ENCODE measurements around the gene PLOD3. TPM values are rescaled to one million over a fixed set of nuclear protein-coding genes. Genes with fewer than 3 reads are reported as not detected.
"Not testable (repeated sequence)": the region's sequence is repeated elsewhere in the genome, so short reads cannot be mapped to it uniquely, and the experiment has no call there.

Gene PLOD3
- total RNA-seq, 1 donor from 2014 or later: 160 TPM

DNA sequence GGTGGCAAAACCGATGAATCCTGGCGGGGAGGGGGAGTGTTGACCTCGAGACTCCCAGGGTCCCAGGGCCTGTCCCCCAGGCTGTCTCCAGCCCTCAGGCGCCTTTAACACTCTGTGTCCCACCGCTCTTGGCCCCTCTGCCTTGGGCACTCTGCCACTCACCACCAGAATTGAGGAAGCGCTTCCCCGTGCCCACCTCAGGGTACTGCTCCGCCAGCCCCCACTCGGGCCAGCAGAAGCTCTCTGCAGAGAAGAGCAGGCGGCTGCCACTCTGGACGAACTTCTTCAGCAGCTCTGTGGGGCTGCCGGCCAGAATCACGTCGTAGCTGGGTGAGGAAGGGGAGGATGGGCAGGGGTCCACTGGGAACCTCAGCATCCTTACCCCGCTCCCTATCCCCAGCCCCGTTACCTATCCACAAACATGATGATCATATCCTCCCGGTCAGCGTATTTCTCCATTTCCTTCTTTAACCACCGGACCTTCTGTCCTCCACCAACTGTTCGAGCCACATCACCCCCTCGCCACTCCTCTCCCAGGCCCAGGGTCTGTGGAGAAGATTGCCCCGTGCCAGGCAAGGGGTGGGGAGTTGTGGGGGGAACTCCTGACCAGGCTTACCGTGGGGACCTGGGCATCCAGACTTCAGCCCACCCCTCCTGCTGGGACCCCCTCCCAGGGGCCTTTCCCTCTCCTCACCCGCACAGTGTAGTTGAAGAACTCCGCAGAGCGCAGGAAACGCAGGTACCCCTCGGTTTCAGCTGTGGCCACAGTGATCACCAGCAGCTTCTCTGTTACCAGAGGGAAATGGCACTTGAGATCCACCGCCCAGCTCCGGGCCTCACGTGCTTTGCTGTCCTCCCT lies 1.2 kb downstream of the PLOD3 start:
- DNase-seq (ENCODE audit: extremely low read depth, low read depth, low spot score): no peak

DNA sequence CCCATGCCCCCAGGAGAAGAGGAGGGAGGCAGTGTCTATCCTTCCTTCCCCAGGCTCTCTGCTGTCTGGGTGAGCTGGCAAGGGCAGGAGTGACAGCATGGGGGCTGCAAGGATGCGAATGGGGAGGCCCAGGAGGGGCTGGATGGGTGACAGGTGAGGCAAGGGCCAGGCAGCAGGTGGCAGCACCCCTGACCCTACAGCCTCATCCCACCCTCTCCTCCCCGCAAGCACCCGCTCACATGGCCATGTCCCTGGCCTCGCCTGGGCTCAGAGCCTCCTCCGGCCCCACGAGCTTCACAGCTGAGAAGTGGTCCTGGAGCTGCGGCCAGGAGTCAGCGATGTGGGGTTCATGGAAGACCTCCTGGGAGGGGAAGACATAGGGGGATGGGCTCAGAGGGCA lies 5.4 kb downstream of the PLOD3 start:
- DNase-seq (ENCODE audit: extremely low read depth, low read depth, low spot score): no peak

DNA sequence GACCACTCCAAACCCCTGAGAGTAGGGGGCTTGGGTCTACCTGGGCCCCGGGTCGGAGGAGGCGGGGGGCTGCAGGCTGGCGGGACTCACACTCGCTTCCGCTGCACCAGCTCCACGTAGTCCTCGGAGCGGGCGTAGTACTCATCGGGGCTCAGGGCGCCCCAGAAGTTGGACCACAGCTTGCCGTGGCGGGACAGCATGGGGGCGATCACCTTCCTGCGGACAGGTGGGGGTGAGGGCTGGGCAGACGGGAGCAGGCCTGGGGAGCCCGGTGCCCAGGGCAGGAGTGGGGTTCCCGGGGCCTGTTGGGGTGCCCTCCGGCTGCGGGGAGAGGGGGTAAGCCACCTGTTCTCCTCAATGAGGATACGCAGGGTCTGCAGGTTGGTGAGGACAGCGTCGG lies 5.9 kb downstream of the PLOD3 start:
- DNase-seq (ENCODE audit: extremely low read depth, low read depth, low spot score): no peak

DNA sequence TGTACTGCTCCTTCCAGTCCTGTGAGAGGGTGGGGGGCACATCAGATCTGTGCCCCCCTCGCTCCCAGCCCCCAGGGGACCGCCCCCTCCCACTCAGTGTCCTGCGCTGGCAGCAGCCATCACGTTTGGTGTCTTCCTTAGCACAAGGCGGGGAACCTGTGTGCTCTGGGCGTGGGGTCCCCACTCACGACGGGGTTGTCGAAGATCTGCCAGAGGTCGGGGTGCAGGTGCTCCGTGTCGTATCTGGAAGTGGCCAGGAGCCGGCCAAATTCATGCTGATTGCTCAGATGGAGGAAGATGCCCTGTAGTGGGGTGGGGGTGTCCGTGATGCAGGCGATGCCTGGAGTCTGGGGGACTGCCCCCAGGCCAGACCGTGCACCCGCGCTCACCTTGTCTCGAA lies 7.2 kb downstream of the PLOD3 start:
- no peak for DNase-seq (ENCODE audit: extremely low read depth, low read depth, low spot score)

DNA sequence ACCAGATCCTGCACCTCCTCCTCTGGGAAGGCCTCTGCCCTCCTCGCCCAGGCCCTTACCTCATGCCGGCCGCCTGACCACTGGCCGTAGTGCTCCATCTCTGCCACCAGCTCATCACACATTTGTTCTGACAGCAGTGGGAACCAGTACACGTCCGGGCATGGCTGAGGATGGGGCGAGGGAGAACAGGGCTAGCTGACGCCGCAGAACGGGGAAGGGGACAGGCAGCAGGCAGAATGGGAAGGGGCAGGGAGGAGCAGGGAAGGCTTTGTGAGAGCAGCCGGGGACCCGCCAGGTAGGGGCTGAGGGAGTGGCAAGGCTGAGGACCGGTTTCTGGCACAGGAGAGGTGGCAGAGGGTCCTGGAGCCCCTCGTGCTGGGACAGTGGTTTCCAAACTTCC lies 8.6 kb downstream of the PLOD3 start:
- no peak for DNase-seq (ENCODE audit: extremely low read depth, low read depth, low spot score)

DNA sequence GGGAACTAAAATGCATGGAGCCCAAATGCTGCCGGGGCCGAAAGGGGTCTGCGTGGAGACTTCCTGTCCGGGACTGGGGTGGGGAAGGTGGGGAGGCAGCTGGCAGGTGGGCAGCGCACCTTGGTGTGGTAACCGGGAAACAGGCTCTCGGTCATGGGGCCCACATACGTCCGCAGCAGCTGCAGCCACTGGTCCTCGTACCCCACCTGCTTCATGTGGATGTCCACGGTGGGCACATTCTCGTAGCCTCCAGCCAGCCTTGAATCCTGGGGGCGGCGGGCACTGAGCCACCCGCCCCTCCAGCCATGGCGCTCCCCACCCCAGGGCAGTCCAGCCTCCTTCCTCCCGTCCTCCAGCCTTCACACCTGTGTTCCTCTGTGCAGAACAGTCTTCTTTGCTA lies 9.9 kb downstream of the PLOD3 start:
- no peak for DNase-seq (ENCODE audit: extremely low read depth, low read depth, low spot score)

DNA sequence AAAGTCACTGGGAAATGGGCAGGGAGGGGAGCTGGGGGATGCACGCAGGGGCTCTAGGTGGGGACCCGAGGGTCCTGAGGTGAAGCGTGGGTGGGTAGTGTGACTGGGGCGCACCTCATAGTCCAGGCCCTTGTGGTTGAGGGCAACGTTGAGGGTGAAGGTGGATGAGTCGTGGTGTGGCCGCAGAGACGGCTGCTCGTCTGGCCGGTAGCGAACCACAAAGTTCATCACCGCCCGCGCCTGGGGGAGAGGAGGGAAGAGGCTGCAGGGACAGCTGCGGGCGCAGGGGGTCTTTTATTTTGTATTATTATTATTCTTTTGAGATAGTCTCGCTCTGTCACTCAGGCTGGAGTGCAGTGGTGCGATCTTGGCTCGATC lies 10.7 kb downstream of the PLOD3 start:
- no peak for DNase-seq (ENCODE audit: extremely low read depth, low read depth, low spot score)

DNA sequence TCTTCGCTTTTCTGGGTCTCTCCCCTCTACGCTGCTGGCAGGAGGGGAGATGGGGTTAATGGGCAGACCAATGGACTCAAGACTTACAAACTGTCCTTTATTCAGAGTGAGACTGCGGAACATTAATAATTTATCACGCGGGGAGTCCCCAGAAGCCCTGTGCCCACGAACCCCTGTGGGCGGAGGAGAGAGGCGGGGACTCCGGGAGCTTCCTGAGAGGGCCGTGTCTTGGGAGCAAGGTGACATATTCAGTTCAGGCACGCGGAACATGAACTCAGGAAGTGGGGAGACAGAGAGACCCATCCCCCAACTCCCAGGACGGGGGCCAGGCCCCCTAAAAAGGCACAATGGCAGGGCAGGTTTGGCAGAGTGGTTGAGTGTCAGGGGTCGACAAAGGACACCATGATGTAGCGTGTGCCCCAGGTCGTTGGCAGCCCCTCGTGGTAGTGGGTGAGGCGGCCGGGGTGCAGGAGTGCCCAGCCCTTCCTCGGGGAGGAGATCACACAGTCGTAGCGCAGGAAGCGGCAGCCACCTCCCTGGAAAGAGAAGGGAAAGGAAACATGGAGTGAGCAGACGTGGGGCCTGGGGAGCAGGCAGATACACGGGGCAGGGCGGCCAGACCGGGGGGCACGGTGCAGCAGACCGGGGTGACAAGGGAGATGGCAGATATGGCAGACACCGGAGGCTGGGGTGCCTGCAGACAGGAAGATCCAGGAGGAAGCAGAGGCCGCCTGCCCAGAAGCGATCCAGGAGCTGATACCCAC lies 11.3 kb downstream of the PLOD3 start:
- no peak for DNase-seq (ENCODE audit: extremely low read depth, low read depth, low spot score)

DNA sequence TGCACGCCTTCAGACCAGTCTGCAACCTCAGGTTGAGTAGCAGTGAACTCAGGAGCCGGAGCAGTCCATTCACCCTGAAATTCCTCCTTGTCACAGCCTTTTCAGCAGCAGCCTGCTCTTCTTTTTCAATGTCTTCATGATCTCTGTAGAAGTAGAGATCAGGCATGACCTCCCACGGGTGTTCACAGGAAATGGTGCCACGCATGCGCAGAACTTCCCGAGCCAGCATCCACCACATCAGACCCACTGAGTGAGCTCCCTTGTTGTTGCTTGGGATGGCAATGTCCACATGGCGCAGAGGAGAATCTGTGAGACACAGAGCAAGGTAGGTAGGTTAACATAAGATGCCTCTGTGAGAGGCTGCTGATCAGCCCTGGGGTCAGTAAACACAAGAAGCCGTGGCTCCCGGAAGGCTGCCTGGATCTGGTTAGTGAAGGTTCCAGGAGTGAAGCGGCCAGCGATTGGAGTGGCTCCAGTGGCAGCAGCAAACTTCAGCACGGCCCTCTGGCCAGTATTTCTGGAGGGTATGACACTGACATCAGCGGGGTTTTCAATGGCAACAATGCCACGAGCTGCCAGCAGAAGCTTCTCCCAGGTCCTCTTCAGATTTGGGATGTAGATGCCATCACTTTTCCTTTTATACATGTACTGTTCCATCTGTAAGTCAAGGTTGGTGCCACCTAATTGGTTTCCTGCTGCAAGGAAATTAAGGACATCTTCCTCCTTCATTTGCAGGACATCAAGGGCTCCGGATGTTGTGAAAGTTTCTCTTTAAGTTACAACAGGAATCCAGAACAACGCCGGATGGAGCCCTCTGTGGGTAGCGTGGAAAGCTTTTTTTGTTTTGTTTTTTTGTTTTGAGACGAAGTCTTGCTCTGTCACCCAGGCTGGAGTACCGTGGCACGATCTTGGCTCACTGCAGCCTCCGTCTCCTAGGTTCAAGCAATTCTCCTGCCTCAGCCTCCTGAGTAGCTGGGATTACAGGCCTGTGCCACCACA lies 13.3 kb downstream of the PLOD3 start:
- DNase-seq (ENCODE audit: extremely low read depth, low read depth, low spot score): not testable (repeated sequence)

DNA sequence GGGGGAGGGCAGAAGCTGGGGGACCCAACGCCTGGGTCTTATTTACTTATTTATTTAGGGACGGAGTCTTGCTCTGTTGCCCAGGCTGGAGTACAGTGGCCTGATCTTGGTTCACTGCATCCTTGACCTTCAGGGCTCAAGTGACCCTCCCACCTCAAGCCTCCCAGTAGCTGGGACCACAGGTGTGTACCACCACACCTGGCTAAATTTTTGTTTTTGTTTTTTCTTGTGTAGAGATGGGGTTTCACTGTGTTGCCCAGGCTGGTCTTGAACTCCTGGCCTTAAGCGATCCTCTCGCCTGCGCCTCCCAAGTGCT lies 14.8 kb downstream of the PLOD3 start:
- no peak for DNase-seq (ENCODE audit: extremely low read depth, low read depth, low spot score)

DNA sequence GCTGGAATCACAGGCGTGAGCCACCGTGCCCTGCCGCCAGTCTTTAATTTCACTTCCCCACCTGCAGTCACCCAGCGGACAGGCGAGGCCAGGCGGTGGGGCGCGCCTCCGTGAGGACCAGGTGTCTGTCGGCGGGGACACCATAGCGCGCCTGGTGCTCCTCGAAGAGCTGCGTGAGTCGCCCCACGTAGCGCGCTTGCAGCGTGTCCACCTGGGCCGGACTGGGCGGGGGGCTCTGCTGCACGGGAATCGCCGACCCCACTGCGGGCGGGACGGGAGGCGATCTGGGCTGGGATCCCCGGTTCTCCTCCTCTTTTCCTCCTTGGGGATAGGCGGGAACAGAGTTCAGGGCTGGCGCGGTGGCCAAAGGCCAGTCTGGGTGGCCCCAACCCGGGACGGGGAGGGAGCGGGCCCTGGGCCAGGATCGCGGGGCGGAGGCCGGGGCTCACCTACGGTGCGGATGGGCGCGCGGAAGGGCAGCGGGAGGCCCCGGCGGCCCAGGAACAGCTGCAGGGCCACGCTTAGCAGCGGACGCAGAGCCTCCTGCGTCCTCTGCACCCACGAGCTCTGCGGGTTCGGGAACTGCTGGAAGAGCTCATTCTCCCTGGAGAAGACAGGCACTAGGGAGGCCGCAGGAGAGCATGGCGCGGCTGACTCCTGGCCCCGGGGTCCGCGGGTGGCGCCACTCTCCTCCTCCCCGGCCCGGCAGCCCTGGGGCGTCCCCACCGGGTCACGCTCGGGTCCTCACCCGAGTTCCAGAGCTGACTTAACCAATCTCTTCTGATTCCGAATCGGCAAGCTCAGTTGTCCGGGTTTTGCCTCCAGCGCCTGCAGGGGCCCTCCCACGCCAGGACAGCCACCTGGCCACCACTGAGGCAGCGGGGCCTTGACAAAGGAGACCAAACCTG lies 15.4 kb downstream of the PLOD3 start:
- no peak for DNase-seq (ENCODE audit: extremely low read depth, low read depth, low spot score)

DNA sequence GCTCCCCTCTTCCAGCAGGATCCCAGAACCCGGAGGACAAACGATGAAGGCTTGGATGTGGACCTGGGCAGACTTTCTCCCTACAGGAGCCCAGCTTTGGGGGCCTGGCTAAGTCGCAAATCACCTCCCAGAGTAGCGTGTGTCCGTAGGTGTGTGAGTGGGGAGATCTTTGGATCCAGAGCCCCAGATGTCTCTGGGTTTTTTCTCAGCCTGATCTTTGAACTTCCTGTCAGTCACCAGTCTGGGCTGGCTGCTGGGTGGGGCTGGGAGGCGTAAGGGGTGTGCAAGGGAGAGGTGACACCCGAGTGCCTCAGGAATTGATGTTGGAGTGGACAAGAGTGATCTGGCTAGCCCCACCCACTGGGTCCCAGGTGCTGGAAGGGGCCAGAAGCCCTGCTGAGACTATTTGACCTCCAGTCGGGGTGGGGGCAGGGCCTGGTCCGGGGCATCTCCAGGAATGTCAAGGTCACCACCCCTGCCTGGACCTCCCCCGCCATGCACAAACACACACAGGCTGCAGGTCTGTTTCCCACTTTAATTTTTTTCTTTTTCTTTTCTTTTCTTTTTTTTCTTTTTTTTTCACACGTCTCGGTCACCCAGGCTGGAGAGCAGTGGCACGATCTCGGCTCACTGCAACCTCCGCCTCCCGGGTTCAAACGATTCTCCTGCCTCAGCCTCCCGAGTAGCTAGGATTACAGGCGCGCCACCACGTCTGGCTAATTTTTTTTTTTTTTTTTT lies 16.4 kb downstream of the PLOD3 start, which contains the start of gene MOGAT3:
Gene MOGAT3 (minus strand): TSS at position 175 of the 738 bp plus-strand sequence. CDS start 182 bp downstream, outside the sequence.
- DNase-seq (ENCODE audit: extremely low read depth, low read depth, low spot score): no peak

DNA sequence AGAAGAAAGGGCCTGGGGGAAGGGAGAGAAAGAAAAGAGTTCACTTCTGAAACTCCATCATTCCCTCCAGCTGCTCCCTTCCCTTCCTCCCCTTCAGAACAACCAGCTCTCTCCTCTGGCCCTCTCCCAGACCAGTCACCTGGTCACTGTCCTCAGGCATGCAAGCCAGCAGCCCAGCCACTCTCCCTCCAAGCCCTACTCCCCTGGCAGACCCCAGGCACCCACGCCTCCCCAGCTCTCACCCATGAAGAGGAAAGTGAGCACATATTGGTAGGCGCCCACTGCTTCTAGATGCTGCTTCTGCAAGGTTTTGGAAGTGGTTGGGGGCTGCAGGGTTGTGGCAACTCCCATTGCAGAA lies 16.9 kb downstream of the PLOD3 start:
- no peak for DNase-seq (ENCODE audit: extremely low read depth, low read depth, low spot score)

DNA sequence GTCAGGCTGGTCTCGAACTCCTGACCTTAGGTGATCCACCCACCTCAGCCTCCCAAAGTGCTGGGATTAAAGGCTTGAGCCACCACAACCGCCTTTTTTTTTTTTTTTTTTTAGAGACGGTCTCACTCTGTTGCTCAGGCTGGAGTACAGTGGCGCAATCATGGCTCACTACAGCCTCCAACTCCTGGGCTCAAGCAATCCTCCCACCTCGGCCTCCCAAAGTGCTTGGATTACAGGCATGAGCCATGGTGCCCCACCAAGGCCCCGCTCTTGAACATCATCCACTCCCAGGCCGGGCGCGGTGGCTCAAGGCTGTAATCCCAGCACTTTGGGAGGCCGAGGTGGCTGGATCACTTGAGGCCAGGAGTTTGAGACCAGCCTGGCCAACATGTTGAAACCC lies 17.9 kb downstream of the PLOD3 start:
- not testable (repeated sequence) for DNase-seq (ENCODE audit: extremely low read depth, low read depth, low spot score)

DNA sequence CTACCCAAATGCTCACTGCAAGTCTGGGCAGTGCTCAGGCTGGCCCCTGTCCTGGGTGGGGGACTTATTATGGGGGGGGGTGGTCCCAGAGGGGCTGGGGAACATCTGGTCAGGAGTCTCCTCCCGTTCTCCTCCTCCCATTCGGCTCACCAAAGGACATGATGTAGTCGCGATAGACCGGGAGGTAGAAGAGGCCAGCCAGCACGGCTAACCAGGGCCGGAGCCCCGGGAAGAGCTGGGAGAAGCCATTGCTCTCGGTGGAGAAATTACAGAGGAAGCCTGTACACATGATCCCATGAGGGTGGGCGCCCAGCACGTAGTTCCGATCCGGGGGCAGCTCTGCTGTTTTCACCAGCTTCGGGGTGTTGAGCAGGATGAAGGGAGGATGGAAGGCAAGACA lies 18.9 kb downstream of the PLOD3 start:
- DNase-seq (ENCODE audit: extremely low read depth, low read depth, low spot score): no peak

DNA sequence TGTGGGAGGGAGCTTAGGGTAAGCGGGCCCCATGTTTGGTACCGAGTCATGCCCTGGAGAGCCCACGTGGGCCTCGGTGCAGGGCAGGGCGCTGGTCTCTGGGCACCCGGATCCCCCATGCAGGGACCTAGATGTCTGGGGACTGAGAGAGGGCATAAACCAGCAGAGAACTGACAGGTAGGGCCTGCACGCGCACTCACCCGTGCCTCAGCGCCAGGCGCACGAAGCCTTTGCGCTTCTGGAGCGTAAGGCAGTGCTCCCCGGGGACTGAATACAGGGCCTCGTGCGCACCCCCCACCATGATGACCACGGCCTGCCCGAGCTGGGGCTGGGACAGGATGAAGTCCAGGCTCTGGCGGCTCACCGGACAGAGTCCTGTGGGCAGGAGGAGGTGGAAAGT lies 19.4 kb downstream of the PLOD3 start:
- DNase-seq (ENCODE audit: extremely low read depth, low read depth, low spot score): no peak

DNA sequence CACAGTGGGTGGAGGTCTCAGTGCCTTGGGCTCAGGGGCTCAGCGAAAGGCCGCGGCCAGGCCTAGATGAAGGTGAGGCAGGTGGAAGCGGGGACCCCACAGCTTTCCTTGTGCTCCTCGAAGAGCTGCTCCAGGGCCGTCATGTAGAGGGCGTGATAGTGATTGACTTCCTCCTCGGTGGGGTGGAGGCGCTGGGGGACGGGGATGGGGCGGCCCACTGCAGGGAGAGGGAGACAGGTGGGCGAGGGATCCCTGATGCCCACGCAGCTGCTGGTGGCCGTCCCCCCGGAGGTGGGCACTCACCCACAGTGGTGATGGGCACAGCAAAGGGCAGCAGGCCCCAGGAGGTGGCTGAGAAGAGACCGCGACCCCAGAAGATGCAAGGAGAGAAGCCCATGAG lies 21.5 kb downstream of the PLOD3 start:
- no peak for DNase-seq (ENCODE audit: extremely low read depth, low read depth, low spot score)

DNA sequence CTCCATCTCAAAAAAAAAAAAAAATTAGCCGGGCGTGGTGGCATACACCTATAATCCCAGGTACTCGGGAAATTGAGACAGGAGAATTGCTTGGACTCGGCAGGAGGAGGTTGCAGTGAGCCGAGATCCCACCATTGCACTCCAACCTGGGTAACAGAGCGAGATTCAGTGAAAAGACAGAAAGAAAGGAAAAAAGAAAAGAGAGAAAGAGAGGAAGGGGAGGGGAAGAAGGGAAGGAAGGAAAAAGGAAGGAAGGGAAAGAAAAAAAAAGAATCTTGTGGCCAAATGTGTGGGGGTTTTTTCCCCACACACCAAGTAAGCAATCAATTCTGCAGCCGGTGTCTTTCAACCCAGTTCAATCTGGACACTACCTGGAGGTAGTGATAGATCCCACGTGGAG lies 28.3 kb downstream of the PLOD3 start:
- no peak for DNase-seq (ENCODE audit: extremely low read depth, low read depth, low spot score)

DNA sequence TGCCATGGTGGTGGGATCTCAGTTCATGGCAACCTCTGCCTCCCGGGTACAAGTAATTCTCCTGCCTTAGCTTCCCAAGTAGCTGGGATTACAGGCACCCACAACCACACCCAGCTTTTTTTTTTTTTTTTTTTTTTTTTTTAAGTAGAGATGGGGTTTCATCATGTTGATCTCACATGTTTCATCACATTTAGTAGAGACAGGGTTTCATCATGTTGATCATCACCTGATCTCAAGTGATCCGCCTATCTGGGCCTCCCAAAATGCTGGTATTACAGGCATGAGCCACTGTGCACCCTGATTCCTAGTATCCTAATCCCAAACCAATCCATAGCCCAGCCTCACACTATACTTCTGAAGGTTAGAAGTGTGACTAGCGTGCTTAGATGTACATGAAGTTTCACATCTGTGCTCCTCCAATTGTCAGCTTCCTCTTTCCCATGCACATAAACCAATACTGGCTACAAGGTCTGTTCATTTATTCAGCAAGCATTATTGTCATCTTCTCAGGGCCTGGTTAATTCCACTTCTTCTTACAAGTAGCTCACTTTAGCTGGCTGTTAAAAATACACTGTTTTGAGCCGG lies 30.4 kb downstream of the PLOD3 start:
- DNase-seq (ENCODE audit: extremely low read depth, low read depth, low spot score): no peak
